HG03432 (cell line): ENCODE data around the gene IDE.
"Not testable (repeated sequence)": the region's sequence is repeated elsewhere in the genome, so short reads cannot be mapped to it uniquely, and the experiment has no call there.

Experiments
- ATAC-seq: cut with Tn5 transposase; IDR thresholded peaks from one replicate; pipeline ENCODE4 v1.9.1; 2021; ENCODE audit warnings: mild to moderate bottlenecking, moderate library complexity; ENCODE audit not compliant: unreplicated experiment

The IDE gene

DNA sequence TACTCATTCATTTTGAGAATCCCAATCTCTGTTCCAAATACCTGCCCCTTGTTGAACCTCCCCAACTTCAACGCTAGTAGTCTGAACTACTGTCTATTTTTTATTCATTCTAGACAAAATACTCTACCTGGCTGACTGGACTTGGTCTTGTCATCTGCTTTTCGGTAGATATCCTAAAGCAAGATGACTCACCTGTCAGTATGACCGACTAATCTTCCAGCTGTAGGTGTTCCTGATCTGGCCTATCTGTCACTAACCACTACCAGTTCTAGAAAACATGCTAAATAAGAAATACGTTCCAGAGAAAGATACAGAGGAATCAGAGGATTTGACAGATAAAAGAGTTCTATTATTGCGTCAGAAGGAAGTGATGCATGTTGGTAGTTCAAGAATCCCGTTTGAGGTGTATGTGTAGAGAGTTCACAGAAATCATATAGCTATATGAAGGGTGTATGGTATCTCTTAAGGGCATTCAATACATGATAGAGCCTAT is 81.1 kb downstream of the IDE start:
- no peak for ATAC-seq

DNA sequence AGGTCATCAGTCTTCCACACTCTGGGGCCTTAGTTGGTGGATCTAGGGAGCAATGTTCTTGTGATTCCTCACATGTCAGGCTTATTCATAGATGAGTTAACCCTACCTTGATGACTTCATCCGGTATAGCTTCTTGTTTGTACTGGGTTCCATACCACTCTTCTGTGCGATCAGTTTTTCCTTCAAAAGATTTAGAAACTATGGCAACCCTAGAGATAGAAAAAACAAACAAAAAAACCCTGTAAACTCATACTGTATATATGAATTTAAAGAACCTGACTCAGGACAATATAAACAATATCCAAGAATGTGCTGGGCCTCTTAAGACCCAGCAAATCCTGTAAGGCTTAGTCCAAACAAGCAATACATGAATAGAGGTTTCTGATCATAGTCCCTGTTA is 83.5 kb downstream of the IDE start:
- ATAC-seq: no peak

DNA sequence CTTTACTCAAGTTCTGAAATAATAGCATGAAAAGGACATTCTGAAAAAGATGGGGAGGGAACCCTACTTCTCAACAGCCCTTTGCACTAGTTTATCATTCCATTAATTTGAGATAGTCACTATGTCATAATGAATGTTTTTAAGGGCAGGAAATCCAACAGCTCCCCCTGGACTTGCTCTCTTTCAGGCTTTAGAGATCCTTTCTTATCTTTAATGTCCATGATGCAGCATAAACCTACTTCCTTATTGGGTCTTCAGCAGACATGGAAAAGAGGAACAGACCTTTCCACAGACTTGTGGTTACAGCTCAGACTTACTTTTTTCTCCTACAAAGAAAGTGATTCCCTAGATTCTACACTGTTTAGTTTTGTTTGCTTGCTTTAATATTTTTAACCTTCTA is 87.3 kb downstream of the IDE start:
- no peak for ATAC-seq

DNA sequence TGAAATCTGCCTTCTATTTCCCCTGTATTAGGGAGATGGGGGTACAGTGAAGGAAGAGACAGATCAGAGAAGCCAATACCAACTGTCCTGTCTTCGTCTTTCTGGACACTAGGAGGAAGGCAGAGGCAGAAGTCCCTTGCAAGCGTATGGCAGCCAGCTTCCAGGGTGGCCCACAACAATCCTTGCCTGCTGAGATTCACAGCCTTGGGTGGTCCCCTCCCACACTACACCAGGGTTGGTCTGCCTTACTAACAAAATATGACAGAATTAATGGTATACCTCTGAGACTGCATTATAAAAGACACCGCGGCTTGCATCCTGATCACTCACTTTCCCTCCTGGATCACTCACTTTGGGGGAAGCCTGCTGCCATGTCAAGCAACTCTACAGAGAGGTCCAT is 90.4 kb downstream of the IDE start:
- ATAC-seq: no peak

DNA sequence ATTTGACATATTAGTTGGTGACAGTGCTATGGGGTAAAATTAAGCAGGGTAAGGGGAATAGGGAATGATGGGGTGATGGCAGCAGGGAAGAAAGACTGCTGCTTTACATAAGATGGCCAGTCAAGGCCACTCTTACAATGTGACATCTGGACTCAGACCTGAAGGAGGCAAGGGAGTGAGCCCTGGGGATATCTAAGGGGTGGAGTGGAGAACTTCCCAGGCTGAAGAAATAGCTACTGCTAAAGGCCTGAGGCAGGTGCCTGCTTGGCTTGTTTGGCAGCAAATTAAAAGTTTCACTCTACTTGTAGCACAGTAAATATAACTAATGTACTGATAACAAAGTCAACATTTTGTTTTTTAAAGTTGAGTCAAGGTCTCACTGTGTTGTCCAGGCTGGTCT is 93.5 kb downstream of the IDE start:
- ATAC-seq: no peak

DNA sequence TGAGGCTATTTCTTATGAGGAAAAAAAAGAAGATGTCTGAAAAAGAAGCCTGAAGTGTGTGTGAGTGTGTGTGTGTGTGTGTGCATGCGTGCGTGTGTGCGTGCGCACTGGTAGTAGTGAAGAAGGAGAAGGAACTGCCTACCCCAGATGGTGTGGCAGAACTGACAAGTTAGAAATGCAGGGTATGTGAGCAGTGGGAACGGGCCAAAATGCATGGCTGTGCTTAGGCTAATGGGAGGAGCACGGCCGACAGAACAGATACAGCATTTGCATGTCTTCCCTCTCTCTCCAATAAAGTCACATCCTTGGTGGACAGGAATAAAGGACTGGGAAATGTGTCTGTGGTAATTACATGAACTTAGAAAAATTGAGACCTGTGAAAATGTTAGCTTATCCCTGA is 94.3 kb downstream of the IDE start:
- no peak for ATAC-seq

DNA sequence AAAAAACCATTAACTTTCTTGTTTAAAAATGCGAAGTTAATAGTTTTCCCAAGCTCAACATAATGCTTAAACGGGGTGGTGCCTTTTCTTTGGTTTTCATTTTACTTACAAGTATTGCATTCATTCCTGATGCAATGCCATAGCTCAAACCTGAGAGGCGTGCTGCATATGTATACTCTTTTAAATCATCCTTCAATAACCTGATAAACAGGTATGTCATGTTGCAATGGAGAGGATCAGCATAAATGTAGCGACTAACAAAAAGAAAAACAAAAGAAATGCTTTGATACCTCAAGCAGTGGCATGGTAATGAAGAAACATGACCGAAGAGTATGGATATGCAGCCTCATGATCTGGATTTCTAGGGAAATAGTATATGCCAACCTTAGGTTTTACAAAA is 95.4 kb downstream of the IDE start:
- no peak for ATAC-seq

DNA sequence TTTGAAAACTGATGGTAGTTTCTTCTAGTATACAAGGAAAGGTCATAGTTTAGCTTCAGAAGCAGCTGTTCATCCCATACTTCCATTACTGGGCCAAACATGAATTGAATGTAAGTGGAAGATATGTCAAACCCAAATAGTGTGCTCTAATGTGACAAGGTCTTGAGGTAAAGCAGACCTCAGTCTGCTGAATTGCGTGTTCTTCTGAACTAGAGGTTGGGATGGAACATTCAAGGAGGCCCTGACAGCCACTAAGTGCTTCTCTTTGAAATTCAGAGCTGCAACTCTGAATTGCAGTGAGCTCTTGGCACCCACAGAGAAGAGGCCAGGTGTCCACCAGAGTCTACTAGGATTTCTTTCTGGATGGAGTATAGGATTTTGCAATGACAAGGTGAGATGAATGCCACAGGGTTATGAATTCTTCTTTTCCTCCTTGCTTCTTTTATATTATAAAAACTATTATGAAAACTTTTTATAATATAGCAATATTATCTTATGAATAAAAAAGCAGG is 98.5 kb downstream of the IDE start:
- no peak for ATAC-seq

DNA sequence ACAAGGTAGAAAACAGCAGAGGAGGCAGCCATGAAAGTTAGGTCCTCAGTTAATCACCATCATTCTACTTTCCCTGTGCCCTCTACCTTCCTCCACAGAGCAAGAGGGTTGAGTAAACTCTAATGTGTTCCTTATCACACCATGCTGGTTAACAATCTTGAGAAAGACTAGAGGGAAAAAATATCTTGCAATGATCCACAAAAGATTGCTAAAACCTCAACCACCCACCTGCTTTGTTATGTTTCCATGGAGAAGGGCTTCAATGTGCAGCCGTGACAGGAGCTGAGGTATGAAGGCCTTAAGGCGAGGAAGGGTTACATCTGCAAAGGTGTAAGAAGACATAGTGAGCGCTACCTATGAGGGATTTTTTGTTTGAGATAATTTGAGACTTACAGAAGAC is 103.9 kb downstream of the IDE start:
- no peak for ATAC-seq

DNA sequence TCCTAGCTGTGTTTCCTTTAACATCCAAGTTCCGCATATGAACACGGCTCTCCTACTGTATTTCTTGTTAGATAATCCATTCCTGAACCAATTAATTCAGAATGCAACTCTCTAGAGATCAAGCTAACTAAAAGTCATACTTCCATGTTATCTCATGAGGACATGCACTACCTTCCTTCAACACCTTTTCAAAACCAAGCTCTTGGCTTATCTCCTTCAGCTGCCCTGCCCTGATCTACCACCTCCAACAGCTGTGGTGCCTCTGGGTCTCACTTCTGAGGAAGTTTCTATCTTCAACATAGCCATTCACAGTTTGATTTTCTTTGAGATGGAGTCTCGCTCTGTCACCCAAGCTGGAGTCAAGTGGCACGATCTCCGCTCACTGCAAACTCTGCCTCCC is 109.5 kb downstream of the IDE start:
- ATAC-seq: no peak

DNA sequence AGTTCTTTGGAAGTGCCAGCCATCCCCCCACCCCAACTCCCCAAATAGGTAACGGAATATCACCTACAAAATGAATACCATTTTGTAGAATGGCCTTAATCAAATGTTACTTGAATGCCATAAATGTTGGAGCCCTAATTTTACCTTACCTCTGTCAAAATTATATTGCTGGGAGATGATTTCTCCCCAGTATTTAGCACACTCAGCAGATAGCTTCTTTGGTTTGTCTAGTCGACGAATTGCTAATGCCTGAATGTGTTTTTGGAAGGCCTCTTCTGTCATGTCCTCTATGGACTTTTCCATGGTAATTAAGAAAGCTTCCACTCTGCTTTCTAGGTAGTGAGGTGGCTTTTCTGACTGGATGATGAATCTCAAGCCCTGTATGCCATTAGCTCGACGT is 110.3 kb downstream of the IDE start:
- ATAC-seq: no peak

DNA sequence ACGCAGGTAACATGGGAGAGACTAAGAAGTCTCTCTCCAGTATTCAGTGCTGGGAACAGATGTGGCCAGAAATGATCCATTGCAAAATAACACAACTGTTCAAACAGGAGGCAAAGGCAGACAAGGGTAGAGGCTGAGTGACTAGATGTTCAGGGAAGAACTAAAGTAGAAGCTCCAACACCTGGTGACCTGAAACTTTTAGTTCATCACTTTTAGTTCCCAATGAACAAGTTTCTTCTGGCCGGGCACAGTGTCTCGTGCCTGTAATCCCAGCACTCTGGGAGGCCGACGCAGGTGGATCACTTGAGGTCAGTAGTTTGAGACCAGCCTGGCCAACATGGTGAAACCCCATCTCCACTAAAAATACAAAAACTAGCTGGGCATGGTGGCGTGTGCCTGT is 118.9 kb downstream of the IDE start:
- not testable (repeated sequence) for ATAC-seq

DNA sequence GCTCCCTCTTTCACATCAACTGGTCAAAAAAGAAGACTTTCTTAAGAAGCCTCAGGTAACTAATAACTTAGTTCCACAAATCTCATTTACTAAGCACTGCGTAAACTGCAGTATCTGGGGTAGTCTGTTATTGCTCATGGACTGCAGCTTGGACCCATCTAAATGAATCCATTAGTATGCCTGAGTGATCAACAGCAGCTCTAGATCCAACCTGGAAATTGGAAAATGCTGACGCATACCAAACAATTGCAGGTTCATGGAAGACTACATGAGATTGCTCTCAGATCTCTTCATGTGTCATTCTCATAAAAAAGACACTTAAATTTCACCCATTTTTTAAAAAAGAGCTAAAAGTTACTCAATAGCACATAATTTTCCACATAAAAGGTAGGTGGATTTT is 121.6 kb downstream of the IDE start:
- ATAC-seq: no peak

DNA sequence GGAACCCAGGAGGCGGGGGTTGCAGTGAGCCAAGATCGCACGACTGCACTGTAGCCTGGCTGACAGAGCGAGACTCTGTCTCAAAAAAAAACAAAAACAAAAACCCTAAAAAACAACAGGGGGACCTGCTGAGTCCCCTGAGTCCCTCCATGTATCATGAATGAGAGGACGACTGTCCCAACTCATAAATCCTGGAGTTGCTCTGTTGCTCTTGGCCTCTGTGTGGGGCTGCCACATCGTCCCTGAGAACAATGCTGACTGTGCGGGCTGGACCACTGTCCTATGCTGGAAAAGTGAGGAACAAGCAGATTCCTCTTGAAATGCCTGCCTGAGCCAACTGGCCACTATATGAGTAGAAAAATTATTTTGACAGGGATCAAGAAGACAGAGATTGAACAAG is 122.5 kb downstream of the IDE start:
- ATAC-seq: no peak

DNA sequence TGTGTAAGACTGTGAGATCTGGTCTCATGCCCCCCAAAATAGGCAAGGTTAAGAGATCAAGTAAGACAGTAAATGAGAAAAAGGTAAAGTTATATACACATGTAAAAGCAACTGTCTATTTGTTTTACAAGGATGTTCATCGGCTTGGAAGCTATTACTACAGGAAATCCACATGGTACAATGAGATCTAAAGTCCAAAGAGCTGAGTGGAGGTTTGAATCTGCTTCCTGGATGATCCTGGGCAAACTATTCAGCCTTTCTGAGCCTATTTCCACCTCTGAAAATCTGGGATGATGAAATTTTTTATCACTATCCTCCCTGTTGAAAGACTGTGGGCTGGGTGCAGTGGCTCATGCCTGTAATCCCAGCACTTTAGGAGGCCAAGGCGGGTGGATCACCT is 123.0 kb downstream of the IDE start:
- ATAC-seq: no peak

DNA sequence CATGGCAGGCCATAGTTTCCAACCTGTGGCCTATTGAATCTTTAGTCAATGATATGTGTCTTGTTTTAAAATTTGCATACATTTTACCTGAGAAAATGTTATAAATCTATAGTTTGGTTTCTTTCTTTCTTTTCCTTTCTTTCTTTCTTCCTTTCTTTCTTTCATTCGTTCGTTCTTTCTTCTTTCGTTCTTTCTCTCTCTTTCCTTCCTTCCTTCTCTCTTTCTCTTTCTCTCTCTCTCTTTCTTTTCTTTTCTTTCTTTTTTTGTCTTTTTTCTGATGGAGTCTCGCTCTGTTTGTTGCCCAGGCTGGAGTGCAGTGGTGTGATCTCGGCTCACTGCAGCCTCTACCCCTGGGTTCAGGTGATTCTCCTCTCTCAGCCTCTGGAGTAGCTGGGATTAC is 133.3 kb downstream of the IDE start:
- ATAC-seq: no peak

DNA sequence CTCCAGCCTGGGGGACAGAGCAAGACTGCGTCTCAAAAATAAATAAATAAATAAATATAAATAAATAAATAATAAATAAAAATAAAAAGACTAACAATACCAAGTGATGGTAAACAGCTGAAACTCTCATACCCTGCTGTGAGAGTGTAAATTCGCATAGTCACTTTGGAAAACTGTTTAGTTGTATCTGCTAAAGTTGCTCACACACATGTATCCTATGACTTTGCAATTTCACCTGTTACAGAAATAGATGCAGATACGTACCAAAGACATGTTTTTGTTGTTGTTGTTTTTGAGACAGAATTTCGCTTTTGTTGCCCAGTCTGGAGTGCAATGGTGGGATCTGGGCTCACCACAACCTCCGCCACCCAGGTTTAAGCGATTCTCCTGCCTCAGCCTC is 135.7 kb downstream of the IDE start:
- no peak for ATAC-seq

DNA sequence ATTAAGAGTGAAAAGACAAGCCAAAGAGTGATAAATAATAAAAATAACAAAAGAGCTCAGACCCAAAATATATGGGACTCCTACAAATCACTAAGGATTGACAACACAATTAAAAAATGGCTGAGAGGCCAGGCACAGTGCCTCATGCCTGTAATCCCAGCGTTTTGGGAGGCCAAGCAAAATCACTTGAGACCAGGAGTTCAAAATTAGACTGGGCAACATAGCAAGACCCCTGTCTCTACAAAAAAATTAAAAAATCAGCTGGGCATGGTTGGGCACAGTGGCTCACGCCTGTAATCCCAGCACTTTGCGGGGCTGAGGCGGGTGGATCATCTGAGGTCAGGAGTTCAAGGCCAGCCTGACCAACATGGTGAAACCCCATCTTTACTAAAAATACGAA is 137.3 kb downstream of the IDE start:
- ATAC-seq: no peak

DNA sequence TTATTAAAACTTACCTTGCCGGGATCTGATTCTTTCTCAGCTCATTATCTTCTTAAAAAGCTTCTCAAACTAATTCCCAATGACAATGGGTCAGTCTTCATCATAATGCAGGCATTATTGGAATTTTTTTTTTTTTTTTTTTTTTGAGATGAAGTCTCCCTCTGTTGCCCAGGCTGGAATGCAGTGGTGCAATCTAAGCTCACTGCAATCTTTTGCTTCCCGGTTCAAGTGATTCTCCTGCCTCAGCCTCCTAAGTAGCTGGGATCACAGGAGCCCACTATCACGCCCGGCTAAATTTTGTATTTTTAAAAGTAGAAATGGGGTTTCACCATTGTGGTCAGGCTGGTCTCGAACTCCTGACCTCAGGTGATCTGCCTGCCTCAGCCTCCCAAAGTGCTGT is 137.8 kb downstream of the IDE start:
- ATAC-seq: not testable (repeated sequence)

DNA sequence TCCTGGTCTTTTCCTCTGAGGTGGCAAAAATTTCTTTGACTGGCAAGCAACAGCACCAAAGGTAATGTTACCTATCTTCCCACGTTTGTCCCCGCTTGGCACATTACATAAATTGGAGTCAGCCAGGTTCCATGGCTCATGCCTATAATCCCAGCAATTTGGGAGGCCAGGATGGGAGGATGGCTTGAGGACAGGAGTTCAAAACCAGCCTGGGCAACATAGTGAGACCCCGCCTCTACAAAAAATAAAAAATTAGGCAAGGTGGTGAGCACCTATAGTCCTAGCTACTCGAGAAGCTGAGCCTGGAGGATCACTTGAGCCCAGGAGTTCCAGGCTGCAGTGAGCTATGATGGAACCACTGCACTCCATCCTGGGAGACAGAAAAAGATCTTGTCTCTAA is 139.5 kb downstream of the IDE start:
- no peak for ATAC-seq

DNA sequence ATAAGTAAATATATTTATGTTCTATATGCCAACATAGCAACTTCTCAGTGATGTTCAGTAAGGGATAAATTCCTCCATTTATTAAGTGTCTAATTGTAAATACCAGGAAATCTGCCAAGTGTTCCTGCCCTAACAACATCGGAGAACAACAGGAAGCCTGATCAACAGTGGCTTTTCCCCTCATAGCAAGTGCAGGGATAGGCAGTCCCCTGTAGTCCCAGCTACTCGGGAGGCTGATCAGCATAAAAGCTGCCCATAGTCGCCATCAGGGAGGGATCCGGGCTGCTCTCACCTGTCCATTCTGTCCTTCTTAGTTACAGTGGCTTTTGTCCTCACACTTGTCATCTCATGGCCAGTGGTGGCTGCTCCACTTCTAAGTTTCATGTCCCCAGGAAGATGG is 141.3 kb downstream of the IDE start:
- ATAC-seq: no peak

DNA sequence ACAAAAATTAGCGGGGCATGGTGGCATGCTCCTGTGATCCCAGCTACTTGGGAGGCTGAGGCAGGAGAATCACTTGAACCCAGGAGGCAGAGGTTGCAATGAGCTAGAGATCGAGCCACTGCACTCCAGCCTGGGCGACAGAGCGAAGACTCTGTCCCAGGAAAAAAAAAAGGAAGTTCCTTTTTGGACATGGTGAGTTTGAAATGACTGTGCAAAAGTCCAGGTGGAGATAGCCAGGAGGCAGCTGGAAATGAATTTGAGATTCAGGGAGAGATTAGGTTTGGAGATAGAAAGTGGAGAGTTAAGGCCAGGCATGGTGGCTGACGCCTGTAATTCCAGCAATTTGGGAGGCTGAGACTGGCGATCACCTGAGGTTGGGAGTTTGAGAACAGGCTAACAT is 143.8 kb downstream of the IDE start:
- no peak for ATAC-seq

DNA sequence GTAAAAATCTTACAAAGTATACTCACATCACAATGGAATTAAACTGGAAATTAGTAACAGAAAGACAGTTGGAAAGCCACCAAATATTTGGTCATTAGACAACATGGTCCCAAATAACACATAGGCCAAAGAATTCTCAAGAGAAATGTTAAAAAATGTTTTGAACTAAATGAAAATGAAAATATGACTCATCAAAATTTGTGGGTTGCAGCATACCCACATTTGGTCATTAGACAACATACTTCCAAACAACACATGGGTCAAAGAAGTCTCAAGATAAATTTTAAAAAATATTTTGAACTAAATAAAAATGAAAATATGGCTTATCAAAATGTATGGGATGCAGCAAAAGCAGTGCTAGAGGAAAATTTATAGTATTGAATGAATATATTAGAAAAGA is 152.3 kb downstream of the IDE start:
- no peak for ATAC-seq
